ENCODE results near the gene CHL1.

CHL1 gene

GRCh38 chr3:385151-385550 lies 188.6 kb downstream of the CHL1 start:
- DNase-seq (ENCODE audit: low read depth in 1 of 2, low spot score in 1 of 2), result no peak

- no peak for DNase-seq (ENCODE audit: low read depth in 1 of 2, low spot score in 1 of 2)
Measured at GRCh38 chr3:394775-395174, 198.2 kb downstream of the CHL1 start.

- no peak for DNase-seq (ENCODE audit: low read depth in 1 of 2, low spot score in 1 of 2)
Measured at GRCh38 chr3:396293-396692, 199.7 kb downstream of the CHL1 start.

- no peak for DNase-seq (ENCODE audit: low read depth in 1 of 2, low spot score in 1 of 2)
Measured at GRCh38 chr3:399647-400046, 203.1 kb downstream of the CHL1 start.

GRCh38 chr3:403826-404225 lies 207.3 kb downstream of the CHL1 start:
- no peak for DNase-seq (ENCODE audit: low read depth in 1 of 2, low spot score in 1 of 2)

- no peak for DNase-seq (ENCODE audit: low read depth in 1 of 2, low spot score in 1 of 2)
Measured at GRCh38 chr3:409011-409410, 212.4 kb downstream of the CHL1 start.

GRCh38 chr3:411226-411625 lies 214.7 kb downstream of the CHL1 start:
- no peak for DNase-seq (ENCODE audit: low read depth in 1 of 2, low spot score in 1 of 2)

GRCh38 chr3:414063-414462 lies 217.5 kb downstream of the CHL1 start:
- no peak for DNase-seq (ENCODE audit: low read depth in 1 of 2, low spot score in 1 of 2)

- DNase-seq (ENCODE audit: low read depth in 1 of 2, low spot score in 1 of 2), result no peak
Measured at GRCh38 chr3:418239-418929, 221.8 kb downstream of the CHL1 start.

- DNase-seq (ENCODE audit: low read depth in 1 of 2, low spot score in 1 of 2), result no peak
Measured at GRCh38 chr3:420584-420983, 224.0 kb downstream of the CHL1 start.

GRCh38 chr3:425079-425478 lies 228.5 kb downstream of the CHL1 start:
- DNase-seq (ENCODE audit: low read depth in 1 of 2, low spot score in 1 of 2), result no peak

GRCh38 chr3:426072-426471 lies 229.5 kb downstream of the CHL1 start:
- no peak for DNase-seq (ENCODE audit: low read depth in 1 of 2, low spot score in 1 of 2)

GRCh38 chr3:427128-427527 lies 230.6 kb downstream of the CHL1 start:
- DNase-seq (ENCODE audit: low read depth in 1 of 2, low spot score in 1 of 2), result no peak

GRCh38 chr3:430186-430585 lies 233.6 kb downstream of the CHL1 start:
- DNase-seq (ENCODE audit: low read depth in 1 of 2, low spot score in 1 of 2), result no peak

GRCh38 chr3:435161-435560 lies 238.6 kb downstream of the CHL1 start:
- no peak for DNase-seq (ENCODE audit: low read depth in 1 of 2, low spot score in 1 of 2)

- DNase-seq (ENCODE audit: low read depth in 1 of 2, low spot score in 1 of 2), result no peak
Measured at GRCh38 chr3:436053-436452, 239.5 kb downstream of the CHL1 start.

- DNase-seq (ENCODE audit: low read depth in 1 of 2, low spot score in 1 of 2), result no peak
Measured at GRCh38 chr3:440826-441225, 244.3 kb downstream of the CHL1 start.

GRCh38 chr3:445960-446359 lies 249.4 kb downstream of the CHL1 start:
- DNase-seq (ENCODE audit: low read depth in 1 of 2, low spot score in 1 of 2), result no peak

GRCh38 chr3:447671-448070 lies 251.1 kb downstream of the CHL1 start:
- no peak for DNase-seq (ENCODE audit: low read depth in 1 of 2, low spot score in 1 of 2)

GRCh38 chr3:449711-450110 lies 253.1 kb downstream of the CHL1 start:
- no peak for DNase-seq (ENCODE audit: low read depth in 1 of 2, low spot score in 1 of 2)

GRCh38 chr3:452221-452620 lies 255.7 kb downstream of the CHL1 start:
- DNase-seq (ENCODE audit: low read depth in 1 of 2, low spot score in 1 of 2), result no peak

- no peak for DNase-seq (ENCODE audit: low read depth in 1 of 2, low spot score in 1 of 2)
Measured at GRCh38 chr3:453106-453505, 256.5 kb downstream of the CHL1 start.

- DNase-seq (ENCODE audit: low read depth in 1 of 2, low spot score in 1 of 2), result no peak
Measured at GRCh38 chr3:454986-455385, 258.4 kb downstream of the CHL1 start.

GRCh38 chr3:458124-458523 lies 261.6 kb downstream of the CHL1 start:
- DNase-seq (ENCODE audit: low read depth in 1 of 2, low spot score in 1 of 2), result no peak

Data from activated T-helper 1 cell treated with anti-CD3 and anti-CD28 coated beads, Interleukin-2, amount 50 U/mL, for 16 hours (primary cell).